ENCODE data around the gene NDEL1. TPM values are rescaled to one million over a fixed set of nuclear protein-coding genes. Genes with fewer than 3 reads are reported as not detected.
"Not testable (repeated sequence)": the region's sequence is repeated elsewhere in the genome, so short reads cannot be mapped to it uniquely, and the experiment has no call there.

Gene NDEL1
- total RNA-seq (2014; rRNA removed; shearing (Covaris generic)), result 20.5 and 23.0 TPM in 2 replicates

DNA sequence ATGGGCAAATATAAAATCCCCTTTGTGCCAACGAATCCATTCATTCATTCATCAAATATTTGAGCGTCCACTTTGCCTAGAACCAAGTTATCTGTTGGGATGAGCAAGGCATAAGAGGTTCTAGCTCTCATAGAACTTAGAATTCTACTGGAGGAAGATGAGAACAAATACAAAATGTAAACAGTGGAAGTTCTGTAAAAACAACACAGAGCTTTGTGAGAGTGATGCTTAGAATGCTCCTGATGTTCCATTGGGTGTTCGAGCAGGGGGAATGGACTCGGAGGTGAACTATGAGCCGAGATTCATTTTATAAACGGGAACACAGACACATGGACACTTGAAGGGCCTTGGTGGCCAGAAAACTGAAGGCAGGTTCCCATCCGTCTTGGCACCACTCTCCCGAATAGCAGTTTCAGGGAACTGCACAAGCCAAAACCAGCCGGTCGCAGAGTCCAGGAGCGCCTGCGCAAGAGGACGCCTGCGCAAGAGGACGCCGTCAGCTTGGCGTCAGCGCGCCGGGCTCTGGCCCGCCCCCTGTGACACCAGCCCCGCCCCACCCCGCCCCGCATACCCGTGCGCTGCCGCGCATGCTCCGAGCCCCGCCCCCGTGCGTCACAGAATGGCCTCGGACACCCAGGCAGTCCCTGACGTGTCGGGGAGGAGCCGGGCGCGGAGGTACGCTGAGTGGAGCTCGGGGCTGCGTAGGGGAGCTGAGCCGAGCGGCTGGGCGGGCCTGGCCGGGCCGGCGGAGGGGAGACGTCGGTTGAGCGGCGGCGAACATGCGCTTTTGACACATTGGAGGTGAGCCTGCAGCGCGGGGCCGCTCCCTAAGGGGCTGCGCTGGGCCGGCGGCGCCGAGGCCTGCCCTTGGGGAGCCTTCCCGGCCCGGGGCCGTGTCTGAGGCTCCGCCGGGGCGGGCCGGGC lies at the start of gene NDEL1:
Gene NDEL1 (plus strand): TSS at position 640 of the 924 bp plus-strand sequence. CDS start 8,388 bp downstream, outside the sequence.
- H3K4me1 ChIP-seq, result 0 out of 2 replicates have a peak, but pooled peaks cover 5% of the 10 kb centered on the region

DNA sequence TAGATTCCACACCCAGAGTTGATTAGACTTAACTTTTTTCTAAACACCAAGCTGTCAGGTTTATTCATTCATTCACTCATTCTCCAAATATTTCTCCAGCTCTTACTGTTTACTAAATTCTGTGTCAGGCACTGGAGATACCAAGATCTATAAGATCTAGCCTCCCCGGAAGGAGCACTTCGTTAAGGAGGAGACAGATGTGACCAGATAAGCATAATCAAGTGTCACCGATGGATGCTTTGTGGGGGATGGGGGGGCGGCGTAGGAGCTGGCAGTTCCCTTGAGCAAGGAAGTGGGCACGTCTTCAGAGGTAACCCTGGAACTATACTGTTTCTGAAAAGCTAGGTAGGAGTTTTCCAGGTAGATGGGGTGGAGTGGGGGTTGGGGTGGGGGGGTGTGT lies 48.8 kb upstream of the NDEL1 start:
- Histone ChIP-seq H3K27ac (no peak overlapping the region), H3K4me3 (no peak overlapping the region), H3K9me3 (replicated peaks) (no peaks in the 10 kb centered on the region), H3K36me3 (peaks cover 7% of the 10 kb centered on the region), H3K27me3 (no peaks in the 10 kb centered on the region), H3K4me1 (peaks cover 3% of the 10 kb centered on the region)
- no peak for DNase-seq

More for the DNA sequence above, at the start of gene NDEL1:
- H3K27me3 ChIP-seq, result no peaks in the 10 kb centered on the region
- peak within 1 kb of the TSS; percentile 69 for H3K27ac ChIP-seq
- H3K36me3 ChIP-seq, result no peaks in the 10 kb centered on the region; the same call in 1 of the 2 replicates
- H3K9me3 ChIP-seq (replicated peaks), result no peaks in the 10 kb centered on the region
- DNase-seq, result peak; percentile 94 to 97
- peak within 1 kb of the TSS; percentile 96 for H3K4me3 ChIP-seq

DNA sequence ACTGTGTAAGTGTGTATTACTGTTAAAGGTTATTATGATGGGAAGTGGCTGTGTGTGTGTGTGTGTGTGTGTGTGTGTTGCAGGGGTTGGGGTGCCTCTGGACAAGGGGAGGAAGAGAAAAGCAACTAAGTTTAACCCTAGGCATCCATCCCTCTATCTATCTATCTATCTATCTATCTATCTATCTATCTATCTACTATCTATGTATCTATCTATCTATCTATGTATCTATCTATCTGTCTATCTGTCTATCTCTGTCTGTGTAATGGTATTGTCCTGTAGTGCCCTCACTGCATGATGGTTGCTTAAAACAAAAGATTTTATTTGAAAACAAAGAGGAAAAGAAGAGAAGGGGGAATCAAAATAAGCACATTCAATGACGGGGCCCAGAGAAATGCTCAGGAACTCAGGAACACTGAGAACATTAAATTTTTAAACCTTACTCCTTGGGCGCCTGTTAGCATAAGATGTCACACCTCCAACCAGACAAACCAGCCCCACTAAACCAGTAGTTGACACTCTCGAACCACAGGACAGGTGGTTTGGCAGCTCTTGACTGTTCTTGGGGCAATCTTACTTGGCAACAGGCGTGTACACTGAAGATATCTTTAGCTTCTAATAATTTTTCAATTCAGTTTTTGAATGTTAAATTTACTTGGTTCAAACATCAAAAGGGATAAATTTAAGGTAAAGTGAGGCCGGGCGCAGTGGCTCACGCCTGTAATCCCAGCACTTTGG lies 47.6 kb upstream of the NDEL1 start:
- no peak for DNase-seq
- Histone ChIP-seq H3K4me1 (peaks cover 4% of the 10 kb centered on the region), H3K27me3 (no peaks in the 10 kb centered on the region), H3K36me3 (no peaks in the 10 kb centered on the region), H3K27ac (no peak overlapping the region), H3K4me3 (no peak overlapping the region), H3K9me3 (replicated peaks) (no peaks in the 10 kb centered on the region)

GRCh38 chr17:8391711-8392110 lies 44.0 kb upstream of the NDEL1 start:
- Histone ChIP-seq H3K36me3 (no peaks in the 10 kb centered on the region), H3K27ac (no peak overlapping the region), H3K9me3 (replicated peaks) (no peaks in the 10 kb centered on the region), H3K4me3 (no peak overlapping the region), H3K27me3 (no peaks in the 10 kb centered on the region), H3K4me1 (peaks cover 4% of the 10 kb centered on the region)
- peak; percentile 32 to 38 for DNase-seq

DNA sequence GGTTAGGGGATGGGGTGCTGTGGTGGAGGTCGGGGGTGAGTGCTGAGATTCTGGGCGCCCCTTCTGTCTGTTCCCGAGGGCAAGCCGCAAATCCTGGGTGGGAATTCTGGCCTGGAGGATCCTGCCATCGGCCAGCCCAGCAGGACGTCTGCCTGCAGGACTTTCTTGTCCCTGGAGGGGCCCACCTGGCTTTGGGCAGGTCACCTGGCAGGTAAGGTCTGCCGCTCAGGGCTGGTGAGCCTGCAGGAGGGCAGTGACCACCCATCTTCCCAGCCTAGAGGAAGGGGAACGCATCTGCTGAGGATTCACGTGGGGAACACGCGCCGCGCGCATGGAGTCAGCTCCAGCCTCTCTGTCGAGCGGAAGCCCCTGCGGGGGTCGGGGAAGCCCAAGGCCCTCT lies 43.4 kb upstream of the NDEL1 start:
- H3K27ac ChIP-seq, result no peak overlapping the region
- DNase-seq, result no peak
- no peaks in the 10 kb centered on the region for H3K27me3 ChIP-seq

DNA sequence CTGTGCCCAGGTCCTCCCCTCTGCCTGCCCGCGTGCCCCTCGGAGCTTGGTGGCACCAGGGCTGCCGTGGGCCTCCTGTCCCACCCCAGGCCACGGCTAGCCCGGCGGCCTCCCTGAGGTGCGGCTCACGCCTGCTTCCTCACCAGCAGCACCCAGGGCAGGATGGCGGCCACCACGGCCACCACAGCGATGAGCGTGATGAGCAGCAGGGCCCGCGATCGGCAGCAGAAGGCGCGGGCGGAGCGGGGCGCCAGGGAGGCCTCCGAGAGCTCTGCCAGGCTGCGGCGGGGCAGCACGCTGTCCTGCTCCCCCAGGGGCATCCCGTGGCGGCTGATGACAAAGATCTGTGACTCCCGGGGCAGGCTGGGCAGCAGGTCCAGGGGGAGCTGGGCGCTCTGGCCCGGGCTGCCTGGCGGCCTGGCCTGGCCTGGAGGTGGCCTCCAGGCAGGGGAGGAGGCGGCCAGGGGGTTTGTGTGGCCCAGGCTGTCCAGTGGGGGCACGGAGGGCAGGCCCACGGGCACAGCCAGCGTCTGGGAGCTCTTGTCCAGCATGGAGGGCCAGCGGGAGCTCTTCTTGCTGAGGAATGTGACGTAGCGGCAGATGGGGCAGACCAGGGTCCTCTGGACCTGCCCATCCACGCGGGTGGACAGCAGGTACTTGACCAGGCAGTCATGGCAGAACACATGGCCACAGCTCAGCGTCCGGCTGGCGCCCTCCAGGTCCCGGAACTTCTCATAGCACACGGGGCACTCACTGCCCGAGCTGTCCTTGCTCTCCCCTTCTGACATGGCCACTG lies 42.8 kb upstream of the NDEL1 start:
- no peaks in the 10 kb centered on the region for H3K27me3 ChIP-seq
- H3K9me3 ChIP-seq (replicated peaks), result no peaks in the 10 kb centered on the region
- no peak overlapping the region for H3K4me3 ChIP-seq
- no peaks in the 10 kb centered on the region for H3K36me3 ChIP-seq
- H3K4me1 ChIP-seq, result peaks cover 4% of the 10 kb centered on the region
- H3K27ac ChIP-seq, result no peak overlapping the region
- no peak for DNase-seq

More for the DNA sequence above, 43.4 kb upstream of the NDEL1 start:
- no peaks in the 10 kb centered on the region for H3K9me3 ChIP-seq (replicated peaks)
- peaks cover 4% of the 10 kb centered on the region for H3K4me1 ChIP-seq
- H3K36me3 ChIP-seq, result no peaks in the 10 kb centered on the region
- no peak overlapping the region for H3K4me3 ChIP-seq

DNA sequence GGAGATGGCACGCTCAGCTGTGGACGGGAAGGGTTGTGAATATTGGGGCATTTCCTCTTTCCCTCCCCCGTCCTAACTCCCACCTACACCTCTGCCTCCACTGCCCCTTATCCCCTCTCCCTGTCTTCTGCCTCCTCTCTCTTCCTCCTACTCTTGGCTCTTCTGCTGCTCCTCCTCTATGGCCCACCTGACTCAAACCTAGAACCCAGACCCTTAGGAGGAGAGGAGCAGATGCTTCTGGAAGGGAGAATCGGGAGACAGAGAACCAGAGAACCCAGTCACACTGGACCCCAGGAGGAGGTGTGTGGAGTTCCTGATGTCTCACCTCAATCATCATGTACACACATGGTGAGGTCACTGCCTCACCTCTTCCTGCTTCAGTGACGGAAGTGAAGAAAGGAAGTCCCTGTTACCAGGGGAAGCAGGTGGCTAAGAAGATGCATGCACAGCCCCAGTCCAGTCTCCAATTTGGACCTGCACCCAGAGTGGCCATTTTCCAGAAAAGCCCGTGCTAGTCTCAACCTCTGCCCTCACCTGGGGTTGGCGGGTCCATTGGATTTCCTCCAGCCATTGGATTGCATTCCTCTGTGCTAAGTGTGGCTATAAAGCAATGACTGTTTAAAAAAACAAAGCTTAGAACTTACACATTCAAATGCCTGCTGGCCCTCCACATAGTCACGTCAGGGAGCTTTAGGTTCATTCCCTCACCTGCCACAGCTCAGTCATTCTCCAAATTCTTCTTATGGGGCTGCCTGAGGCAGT lies 42.0 kb upstream of the NDEL1 start:
- no peaks in the 10 kb centered on the region for H3K27me3 ChIP-seq
- no peak overlapping the region for H3K4me3 ChIP-seq
- H3K4me1 ChIP-seq, result peaks cover 4% of the 10 kb centered on the region
- DNase-seq, result no peak
- no peaks in the 10 kb centered on the region for H3K9me3 ChIP-seq (replicated peaks)
- no peak overlapping the region for H3K27ac ChIP-seq
- no peaks in the 10 kb centered on the region for H3K36me3 ChIP-seq

DNA sequence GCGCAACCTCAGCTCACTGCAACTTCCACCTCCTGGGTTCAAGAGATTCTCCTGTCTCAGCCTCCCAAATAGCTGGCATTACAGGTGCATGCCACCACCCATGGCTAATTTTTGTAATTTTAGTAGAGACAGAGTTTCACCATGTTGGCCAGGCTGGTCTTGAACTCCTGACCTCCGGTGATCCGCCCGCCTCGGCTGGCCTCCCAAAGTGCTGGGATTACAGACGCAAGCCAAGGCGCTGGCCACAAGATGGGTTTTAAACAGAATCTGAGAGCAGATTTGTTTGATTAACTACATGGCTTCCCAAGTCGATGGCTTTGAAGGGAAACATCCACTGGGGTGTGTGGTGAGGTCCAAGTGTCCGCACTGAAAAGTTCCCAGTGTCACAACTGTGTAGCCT lies 41.2 kb upstream of the NDEL1 start:
- not testable (repeated sequence) for H3K4me3 ChIP-seq; DNase-seq; H3K4me1 ChIP-seq; H3K27me3 ChIP-seq; H3K27ac ChIP-seq; H3K9me3 ChIP-seq (replicated peaks); H3K36me3 ChIP-seq

DNA sequence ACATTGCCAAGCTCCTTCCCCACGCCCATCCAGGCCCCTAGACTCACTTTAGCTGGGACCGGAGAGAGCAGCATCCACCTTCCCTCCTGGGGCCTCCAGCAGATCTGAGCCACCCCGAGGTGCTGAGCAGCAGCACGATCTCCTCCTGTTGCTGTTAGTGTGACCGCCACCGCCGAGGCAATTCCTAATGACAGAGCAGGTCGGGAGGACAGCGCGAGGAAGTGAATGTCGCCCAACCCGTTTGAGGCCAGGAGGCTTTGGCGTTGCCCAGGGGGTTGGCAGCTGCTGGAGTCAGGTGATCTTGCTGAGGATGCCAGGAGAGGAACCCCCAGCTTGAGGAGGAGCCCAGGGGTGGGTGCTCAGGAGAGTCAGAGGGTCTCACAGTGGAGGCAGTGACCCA lies 38.0 kb upstream of the NDEL1 start, which contains the start of gene RNF222:
Gene RNF222 (minus strand): TSS at position 192 of the 400 bp plus-strand sequence. CDS start 4,366 bp downstream, outside the sequence.
- no peak for DNase-seq
- Histone ChIP-seq H3K9me3 (replicated peaks) (no peaks in the 10 kb centered on the region), H3K27me3 (no peaks in the 10 kb centered on the region), H3K27ac (no peak within 1 kb of the TSS), H3K4me1 (no peaks in the 10 kb centered on the region; the same call in 1 of the 2 replicates), H3K36me3 (no peaks in the 10 kb centered on the region), H3K4me3 (no peak within 1 kb of the TSS)

GRCh38 chr17:8398980-8399379 lies 36.7 kb upstream of the NDEL1 start:
- H3K36me3 ChIP-seq, result no peaks in the 10 kb centered on the region
- no peaks in the 10 kb centered on the region for H3K9me3 ChIP-seq (replicated peaks)
- H3K27ac ChIP-seq, result no peak overlapping the region
- DNase-seq, result no peak
- H3K4me3 ChIP-seq, result no peak overlapping the region
- no peaks in the 10 kb centered on the region; the same call in 1 of the 2 replicates for H3K4me1 ChIP-seq
- no peaks in the 10 kb centered on the region for H3K27me3 ChIP-seq

DNA sequence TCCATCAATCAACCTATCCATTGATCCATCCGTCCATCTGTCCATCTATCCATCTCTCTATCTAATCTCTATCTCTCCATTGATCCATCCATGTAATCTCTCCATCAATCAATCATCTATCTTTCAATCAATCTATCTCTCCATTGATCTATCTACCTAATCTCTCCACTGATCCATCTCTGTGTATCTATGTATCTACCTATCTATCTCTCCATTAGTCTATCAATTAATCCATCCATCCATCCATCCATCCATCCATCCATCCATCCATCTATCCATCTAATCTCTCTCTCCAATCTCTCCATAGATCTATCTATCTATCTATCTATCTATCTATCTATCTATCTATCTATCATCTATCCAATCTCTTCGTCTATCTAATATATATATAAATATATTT lies 34.6 kb upstream of the NDEL1 start:
- H3K27me3 ChIP-seq, result no peaks in the 10 kb centered on the region
- peaks cover 5% of the 10 kb centered on the region; the same call in 1 of the 2 replicates for H3K4me1 ChIP-seq
- no peak overlapping the region for H3K4me3 ChIP-seq
- no peaks in the 10 kb centered on the region for H3K36me3 ChIP-seq
- DNase-seq, result no peak
- H3K27ac ChIP-seq, result no peak overlapping the region
- no peaks in the 10 kb centered on the region for H3K9me3 ChIP-seq (replicated peaks)

GRCh38 chr17:8402921-8403536 lies 32.7 kb upstream of the NDEL1 start:
- Histone ChIP-seq H3K4me1 (peaks cover 7% of the 10 kb centered on the region; the same call in 1 of the 2 replicates), H3K9me3 (replicated peaks) (no peaks in the 10 kb centered on the region), H3K36me3 (no peaks in the 10 kb centered on the region), H3K27ac (no peak overlapping the region), H3K4me3 (no peak overlapping the region), H3K27me3 (no peaks in the 10 kb centered on the region)
- no peak for DNase-seq

GRCh38 chr17:8405499-8406016 lies 30.1 kb upstream of the NDEL1 start:
- no peak overlapping the region for H3K4me3 ChIP-seq
- H3K9me3 ChIP-seq (replicated peaks), result no peaks in the 10 kb centered on the region
- H3K27me3 ChIP-seq, result no peaks in the 10 kb centered on the region
- peaks cover 7% of the 10 kb centered on the region; the same call in 1 of the 2 replicates for H3K4me1 ChIP-seq
- peak; percentile 67 to 71 for DNase-seq
- no peaks in the 10 kb centered on the region for H3K36me3 ChIP-seq
- no peak overlapping the region for H3K27ac ChIP-seq

Data from SJCRH30 (cell line).